Stimulated activated CD8-positive, alpha-beta memory T cell treated with anti-CD3 and anti-CD28 coated beads, Interleukin-15, amount 100 ng/mL, for 4 hours (primary cell): Measurements from ENCODE around the gene PRCD.
"Not testable (repeated sequence)": the region's sequence is repeated elsewhere in the genome, so short reads cannot be mapped to it uniquely, and the experiment has no call there.

Experiments
- DNase-seq, 2 donors: peaks; one replicate each; pipeline ENCODE4 v3.0.0-alpha.2; 2020; ENCODE audit warnings: low read depth in 2 of 2

The PRCD gene

DNA sequence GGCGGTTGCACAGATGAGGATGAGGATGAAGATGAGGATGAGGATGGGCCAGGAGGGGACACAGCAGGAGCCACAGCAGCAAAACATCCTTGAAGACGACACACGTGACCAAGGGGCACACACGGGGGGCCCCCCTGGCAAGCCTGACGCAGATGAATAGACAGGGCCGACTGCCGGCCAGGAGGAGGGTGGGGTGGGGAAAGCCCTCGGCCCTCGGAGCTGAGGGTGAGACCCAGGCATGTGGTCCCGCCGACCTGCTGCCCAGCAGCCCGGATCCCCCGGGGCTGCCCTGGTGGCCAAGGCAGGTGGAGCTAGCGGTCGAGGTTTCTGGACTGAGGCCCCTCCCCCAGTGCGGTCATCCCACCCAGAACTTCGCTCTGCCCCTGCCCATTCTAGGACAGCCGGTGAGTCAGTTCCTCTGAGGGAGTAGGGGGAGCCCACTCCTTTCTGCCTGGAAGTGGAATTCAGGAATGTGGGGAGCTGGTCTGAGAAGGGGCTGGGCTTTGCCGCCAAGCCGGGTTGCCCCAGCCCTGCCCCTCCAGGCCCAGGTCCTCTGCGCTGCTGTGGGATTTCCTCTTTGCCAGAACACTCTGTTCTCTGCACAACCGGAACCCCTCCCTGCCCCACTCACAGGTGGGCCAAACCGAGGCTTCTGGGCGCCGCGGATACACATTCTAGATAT, 12.3 kb upstream of the PRCD start:
- DNase-seq: no peak

DNA sequence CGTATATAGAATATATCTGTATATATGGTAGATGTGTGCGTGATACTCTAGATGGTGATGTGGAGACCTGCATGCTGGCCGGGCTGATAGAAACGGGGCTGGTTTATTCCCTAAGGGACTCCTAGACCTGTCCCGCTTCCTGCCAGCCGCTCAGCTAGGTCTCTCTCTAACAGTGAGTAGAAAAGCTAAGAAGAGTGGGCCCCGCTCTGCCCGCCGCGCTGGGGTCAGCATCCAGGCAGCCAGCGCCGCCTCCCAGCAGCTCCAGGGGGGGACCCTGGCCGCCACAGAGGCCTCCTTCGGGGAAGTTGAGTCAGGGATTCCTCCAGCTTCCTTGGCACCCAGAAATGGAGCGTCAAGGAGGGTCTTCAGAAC, 11.7 kb upstream of the PRCD start:
- no peak for DNase-seq

DNA sequence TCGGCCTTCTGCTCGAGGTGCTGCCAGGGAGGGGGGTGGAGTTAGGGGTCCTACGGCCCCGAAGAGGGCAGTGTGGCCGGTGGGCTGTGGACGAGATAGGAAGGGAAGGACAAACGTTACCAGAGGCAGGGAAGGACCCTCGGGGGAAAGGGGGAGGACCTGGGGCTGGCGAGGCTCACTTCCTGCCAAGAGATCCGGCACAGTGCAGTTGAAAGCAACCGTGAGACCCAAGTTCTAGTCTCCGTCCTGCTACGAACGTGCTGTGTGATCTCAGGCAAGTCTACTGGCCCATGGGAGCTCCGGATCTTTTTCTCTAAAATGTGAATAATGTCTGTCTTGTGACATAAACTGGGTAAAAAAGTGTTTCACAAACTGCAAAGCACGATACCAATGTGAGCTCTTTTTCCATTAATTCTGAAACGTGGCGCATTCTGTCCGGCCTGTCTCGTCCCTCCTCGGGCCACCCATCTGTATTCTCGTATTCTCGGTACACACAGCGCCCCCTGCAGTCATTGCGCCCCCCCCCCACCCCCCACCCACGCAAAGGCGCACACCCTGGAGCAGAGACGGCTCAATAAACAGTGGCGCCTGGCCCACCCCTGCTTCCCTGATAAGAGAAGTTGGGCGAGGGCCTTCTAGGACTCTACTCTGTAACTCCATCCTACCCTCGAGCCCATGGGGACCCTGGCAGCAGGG, 11.2 kb upstream of the PRCD start:
- no peak for DNase-seq

DNA sequence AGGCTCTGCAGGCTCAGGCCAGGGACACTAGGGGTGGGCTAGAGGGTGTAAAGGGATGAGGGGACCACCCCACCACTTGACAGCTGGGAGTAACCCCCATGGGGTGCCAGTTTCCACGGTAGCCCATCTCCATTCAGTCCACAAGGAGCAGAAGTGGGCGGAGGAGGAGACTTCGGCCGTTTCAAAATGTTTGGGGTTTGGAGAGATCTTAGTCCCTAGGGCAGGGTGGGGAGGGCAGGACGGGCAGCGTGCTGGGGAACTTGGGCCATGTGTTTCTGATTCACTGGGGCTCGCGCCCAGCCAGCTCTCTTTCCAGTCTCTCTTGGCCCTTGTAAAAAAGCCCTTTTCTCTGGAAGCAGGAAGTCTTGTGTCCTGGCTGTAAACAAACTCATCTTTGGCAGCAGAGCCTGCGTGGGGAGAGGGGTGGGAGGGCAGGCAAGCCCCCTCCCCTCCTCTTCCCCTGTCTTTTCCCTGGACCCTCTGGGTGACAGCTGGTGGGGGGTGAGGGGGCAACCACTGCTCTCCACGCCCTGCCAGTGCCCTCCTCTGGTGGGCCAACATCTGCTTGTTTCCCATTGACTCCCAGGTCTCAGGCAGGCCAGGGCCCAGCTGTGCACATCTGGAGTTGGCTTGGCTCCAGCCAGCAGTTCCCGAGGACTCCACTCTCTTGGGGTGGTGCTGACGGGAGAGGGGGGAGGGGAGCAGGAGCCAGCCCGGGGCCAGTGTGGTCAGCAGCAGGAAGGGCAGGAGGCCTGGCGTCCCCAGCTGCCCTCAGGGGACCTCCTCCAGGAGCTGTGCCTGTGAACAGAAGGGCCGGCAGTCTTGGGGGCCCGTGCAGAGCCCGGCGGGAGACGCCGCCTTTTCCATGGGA, 10.4 kb upstream of the PRCD start:
- no peak for DNase-seq

DNA sequence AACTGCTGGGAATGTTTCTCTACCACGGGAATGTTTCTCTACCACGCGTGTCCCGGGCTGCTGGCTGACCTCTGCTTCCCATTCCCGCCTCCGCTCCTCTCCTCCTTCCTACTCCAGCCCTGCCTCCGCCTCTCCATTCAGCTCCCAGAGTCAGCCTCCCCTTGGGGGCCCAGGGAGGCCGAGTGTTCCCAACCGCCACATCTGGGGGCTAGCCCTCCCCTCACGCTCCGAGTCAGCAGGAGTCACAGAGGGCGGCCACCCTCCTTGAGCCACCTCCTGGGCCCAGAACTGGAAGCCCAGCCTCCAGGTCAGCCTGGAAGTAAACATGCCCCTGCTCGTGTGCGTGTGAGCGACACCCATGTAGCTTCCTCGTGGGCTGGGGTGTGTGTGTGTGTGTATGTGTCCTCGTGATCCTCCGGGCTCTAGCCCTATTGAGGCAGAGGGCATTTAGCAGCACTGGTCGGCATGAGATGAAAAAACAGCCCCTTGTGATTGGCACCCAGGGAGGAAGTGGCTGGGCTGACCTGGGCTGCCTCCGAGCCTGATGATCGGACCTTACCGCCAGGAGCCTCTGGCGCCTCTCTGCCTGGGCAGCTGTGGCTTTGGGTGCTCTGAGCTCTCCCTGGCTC, 9.6 kb upstream of the PRCD start:
- no peak for DNase-seq

DNA sequence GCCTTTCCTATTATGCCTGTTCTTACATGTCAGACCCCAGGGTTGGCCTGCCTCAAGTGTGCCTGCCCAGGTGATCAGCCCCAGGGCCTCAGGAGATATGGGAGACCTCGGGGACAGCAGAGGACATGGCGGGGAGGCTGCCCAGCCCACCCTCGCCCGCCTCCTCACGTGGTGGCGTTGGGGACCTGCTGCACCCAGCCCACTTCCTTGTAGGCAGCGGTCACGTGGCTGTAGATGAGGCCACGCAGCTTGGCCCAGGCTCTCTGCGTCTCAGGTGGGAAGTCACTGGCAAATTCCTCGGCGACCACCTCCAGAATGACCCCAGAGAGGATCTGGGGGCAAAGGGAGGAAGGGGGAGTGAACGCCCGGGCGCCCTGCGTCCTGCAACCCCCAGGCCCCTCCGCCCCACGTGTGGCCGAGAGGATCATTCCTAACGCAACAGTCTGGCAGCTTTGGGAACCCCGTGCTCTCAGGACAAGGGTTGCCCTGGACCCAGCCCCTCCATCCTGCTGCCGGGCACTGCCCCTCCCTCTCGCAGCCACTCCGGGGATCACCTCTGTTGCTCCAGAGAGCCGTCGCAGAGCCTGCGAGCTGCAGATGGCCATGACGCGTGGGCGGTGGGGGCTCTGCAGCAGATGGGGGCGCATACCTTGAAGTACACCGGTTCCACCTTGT, 8.9 kb upstream of the PRCD start:
- no peak for DNase-seq

DNA sequence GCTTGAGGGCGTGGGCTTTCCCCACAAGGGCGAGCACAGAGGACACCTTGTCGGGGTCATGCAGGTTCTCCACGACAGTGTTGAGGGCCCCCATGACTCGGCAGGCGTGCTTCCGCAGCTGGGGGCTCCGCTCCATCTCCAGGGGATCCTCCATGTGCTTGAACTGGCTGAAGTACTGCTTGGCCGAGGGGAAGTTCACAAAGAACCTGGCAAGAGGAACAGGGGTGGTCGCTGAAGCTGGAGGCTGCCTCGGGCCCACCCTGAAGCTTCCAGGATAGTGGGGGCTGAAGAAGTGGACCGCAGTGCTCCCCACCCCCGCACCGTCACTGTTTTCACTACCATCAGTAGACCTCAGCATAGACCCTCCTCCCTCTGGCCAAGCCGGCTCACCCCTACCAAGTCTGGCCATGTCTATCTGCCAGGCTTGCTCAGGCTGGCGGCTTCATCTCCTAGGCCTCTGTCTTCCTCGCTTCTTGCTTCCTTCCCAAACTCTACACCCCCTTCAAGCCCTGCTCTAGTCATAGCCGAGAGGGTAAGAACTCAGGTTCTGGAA, 8.3 kb upstream of the PRCD start:
- no peak for DNase-seq

DNA sequence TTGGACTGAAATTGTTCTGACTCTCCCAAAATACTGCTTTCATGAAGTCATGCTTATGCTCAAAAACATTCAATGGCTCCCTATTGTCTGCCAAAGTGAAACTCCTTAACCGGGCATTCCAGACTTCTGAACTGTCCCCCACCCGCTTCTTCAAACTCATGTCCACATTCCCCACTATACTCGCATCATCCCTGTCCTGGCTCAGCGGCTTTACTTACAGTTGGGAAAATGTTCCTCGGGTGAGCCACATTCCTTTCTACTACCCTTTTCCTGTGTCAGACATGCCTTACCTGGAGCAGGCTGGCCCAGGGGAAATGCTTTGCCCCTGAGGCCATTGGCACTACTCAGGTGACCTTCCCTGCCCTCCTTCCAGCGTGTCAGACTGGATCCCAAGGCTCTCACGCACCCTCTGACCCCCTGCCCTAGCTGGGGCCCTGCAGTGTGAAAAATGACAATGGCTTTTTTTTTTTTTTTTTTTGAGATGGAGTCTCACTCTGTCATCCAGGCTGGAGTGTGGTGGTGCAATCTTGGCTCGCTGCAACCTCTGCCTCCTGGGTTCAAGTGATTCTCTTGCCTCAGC, 7.7 kb upstream of the PRCD start:
- no peak for DNase-seq

DNA sequence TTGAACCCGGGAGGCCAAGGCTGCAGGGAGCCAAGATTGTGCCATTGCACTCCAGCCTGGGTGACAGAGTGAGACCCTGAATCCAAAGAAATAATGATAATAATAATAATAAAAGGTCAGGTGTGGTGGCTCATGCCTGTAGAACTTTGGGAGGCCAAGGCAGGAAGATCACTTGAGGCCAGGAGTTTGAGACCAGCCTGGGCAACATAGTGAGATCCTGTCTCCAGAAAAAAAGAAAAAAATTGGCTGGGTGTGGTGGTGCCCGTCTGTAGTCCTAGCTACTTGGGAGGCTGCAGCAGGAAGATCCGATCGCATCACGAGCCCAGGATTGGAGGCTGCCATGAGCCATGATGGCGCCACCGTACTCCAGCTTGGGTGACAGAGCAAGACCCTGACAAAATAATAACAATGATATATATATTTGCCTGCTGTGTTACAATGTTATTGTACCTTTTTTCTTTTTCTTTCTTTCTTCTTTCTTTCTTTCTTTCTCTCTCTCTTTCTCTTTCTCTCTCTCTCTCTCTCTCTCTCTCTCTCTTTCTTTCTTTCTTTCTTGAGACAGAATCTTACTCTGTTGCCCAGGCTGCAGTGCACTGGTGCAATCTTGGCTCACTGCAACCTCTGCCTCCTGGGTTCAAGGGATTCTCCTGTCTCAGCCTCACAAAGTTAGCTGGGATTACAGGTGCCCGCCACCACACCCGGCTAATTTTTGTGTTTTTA, 6.0 kb upstream of the PRCD start:
- DNase-seq: not testable (repeated sequence)

DNA sequence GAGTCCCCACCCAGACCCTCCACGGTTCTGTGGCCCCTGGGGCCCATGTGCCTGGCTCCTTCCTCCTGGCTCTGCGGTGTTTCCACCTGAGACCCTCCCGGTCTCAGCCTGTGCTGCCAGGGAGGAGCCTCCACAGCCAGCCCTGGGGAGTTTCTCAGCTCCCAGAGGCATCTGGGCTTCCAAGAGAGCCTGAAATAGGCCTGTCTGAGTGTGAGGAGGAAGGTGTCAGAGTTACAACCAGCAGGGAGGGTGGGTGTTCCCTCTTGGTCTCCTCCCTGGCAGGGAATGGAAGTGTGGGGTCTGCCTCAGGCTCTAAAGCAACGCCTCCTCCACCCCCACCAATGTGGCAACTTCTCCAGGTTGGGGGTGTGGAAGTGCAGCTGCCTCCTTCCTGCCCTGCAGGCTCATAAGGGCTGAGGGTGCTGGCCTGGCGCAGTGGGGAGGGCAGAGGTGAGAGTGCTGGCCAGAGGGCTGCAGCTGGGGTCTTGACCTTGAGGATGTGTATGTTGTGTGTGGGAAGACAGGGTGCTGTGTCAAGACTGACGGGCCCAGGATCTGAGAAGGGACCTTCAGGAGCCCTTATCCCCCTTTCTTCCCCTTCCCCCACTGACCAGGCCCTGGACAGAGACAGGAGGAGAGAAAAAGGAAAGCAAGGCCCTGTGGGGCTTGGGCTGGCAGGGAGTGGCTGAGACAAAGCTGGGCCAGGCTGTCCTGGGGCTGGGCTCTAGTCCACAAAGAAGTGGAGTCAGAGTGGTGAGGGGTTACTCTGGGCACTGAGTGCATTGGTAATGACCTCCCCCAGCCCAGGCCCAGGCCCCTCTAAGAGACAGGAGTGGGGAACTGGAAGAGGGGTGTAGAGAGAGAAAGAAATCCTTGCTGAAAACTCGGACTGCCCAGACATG, 4.8 kb upstream of the PRCD start:
- no peak for DNase-seq

DNA sequence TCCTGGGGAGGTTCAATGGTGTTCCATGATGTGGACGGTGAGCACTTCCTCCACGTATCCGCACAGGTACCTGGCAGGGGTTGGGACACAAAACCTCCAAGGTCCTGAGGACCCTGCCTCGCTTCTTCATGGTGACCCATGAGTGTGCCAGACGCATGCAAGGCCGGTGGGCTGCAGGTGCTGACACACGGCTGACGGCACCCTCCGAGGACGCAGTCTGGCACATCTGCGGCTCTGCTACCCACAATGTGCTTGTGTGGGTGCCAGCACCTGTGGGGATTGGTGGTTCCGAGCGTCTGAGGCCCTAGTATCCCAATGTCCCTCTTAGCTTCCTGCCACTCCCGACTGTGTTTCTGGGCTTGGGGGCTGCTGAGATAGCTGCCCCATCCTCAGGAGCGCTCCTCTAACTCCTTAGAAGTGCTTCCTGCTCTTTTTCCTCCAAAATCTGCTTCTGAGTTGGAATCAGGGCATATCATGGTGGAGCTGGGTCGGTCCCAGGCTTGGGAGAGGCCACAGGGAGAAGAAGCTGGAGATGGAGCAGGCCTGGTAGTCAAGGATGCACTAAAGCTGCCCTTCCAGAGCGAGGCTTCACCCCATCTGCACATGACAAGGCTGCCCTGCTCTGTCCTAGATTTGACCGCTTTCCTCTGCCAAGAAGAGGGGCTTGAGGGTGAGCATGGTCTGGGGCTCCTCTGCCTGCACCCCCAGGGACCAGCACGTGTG, 3.9 kb upstream of the PRCD start:
- no peak for DNase-seq

DNA sequence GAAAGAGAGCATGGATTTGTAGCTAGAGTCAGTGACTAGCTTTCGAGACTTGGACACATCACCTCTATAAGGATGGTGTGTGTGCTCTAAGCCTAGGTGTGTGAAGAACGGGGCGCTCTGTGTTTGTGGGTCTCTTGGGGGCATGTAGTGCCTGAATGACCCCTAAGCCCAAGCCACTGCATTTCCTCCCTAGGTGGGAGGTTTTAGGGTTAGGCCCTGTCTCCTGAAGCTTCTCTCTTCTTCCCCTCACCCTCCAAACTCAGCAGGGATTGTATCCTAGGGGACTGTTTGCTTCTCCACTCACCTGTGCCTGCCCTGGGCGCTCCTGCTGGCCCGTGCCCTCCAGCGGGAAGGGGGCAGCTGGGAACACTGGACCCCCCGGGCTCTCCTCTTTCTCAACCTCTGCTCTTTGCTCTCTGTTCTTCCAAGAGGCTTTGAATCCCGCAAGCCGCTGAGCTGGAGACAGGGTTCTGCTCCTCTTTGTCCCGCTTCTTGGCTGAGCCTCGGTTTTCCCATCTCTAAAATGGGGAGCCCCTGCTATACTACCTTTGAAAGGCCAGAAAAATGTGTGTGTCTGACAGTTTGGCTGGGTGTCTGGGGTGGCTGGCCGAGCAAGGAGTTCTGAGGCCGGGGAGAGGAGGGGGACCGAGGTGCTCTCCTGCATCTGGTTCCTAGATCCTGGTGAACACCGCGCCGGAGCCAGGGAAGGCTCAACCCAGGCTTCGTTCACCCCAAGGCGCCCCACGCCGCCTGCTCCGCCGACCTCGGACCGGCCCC, 3.1 kb upstream of the PRCD start:
- DNase-seq: no peak

DNA sequence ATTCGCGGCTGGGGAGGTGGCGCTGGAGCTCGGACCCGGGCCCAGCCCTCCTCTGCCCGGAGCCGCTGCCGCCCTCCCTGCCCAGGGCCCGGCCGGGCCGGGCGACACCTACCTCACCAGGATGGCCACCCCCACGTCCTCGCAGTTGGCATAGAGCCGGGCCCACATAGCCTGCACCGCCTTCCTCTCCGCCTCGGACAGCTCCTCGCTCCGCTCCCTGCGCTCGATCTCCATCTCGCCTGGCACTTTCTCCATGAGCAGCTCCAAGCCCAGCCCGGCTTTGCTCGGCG, 2.6 kb upstream of the PRCD start:
- no peak for DNase-seq

DNA sequence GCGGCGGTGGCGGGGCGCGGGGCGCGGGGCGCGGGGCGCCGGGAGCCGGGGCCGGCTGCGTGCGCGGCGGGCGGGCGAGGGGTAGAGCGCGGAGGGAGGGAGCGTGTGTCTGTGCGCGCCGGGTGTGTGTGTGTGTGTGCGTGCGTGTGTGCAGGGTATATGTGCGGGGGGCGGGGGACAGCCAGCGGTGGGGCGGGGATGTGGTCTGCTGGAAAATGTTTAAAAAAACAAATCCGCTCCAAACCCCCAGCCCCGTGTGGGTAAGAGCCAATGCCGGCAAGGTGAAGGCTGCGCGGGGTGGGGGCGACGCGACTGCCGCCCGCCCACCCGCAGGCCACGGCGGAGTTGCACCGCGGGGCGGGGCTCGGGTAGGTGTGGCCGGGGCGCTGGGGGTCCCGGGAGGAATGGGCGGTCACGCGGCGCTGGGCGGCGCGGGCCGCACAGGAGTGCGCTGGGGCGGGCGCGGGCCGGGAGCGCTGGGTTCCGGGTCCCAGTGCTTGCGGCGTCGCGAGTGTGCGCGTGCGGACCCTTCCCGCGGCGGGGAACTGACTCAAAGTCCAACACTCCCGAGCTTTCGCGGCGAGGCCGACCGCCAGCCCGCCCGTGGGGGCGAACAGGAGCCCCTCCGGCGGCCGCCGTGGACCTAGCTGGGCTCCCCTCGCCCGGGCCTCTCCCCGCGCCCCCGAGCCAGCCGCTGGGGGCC, 2.1 kb upstream of the PRCD start, which contains the start of gene CYGB:
Gene CYGB (minus strand): TSS at position 132 of the 703 bp plus-strand sequence. CDS start 167 bp downstream, outside the sequence.
- DNase-seq: no peak

DNA sequence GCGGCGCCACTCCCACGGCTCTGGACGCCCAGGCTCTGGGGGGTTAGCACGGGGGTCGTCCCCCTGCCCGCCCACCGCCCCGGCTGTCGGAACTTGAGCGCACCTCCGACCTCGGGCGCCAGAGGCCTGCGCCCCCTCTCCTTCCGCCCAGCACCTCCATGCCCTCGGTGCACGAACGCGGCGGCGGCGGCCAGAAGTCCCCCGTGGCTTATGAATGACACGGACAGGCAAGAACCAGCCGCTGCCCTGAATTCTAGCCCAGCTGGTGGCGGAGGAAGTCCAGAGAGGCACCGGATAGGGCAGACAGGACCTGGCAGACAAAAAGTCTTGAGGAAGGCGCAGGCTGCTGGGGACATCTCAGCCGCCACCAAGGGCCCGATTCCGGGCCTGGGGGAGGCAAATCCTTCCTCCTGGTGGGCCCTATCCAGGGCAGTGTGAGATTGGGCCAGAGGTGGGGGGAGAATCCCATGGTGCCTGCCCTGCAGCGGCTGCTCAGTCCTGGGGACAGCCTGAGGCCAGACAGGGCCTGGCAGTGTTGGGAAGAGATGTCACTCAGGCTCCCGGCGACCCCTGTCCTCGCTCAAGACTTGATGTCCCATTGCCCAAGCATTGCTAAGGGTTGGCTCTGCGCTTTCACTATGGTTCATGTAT, 1.4 kb upstream of the PRCD start:
- no peak for DNase-seq

DNA sequence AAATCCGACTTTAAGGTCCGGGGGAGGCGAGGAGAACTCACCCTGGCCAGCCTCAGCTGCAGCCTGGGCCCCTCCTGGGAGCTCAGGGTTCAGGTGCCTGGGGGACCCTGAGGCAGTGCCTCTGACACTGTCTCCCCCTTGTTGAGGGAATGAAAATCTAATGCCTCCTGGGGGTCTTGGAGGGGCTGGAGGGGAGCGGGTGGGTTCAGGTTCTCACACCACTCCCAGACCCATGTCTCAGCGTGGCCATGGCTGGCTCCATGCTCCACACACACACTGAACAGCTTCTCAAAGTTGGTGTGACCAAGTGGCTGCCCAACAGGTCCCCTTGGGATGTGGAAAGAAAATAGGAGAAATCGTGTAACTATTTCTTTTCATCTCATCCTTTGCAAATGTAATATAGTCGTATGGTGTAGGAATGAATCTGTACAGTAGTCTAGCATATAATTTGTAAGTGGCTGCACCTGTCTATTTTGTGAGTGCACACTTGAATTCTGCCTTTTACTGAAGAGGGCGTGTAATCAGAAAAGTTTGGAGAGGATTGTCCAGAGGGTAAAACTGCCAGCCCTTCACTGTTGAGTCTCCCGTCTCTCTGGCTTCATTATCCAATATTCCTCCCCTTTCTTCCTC, 788 bp upstream of the PRCD start:
- DNase-seq: no peak
